GM12878 (cell line): ENCODE data around the gene GRIN3A. TPM values are rescaled to one million over a fixed set of nuclear protein-coding genes. Genes with fewer than 3 reads are reported as not detected.

Source experiments
- ATAC-seq: fragments of 200-7000 bp; cut with Tn5 transposase; 3 replicates; pipeline ENCODE4 v1.9.1; 2020; ENCODE audit warnings: mild to moderate bottlenecking, moderate library complexity
- BruUV-seq: library from RNA; stranded (reverse); fragments of 400-500 nt; replicated peaks from 2 replicates; lab custom pipeline; 2021; lab: Mats Ljungman, UMichigan
- CTCF ChIA-PET: fragments of 300-600 bp; sonication (Branson Sonifier 250); formaldehyde crosslinking; extraction: SDS; loops from one replicate; lab custom pipeline; 2021; ENCODE audit warnings: inconsistent platforms; lab: Yijun Ruan, JAX
- POLR2A ChIA-PET: fragments of 350-600 bp; formaldehyde crosslinking; extraction: SDS; loops from one replicate; lab custom pipeline; 2021; ENCODE audit warnings: inconsistent platforms; lab: Charles Lee
- RAD21 ChIA-PET: fragments of 300-600 bp; sonication (Branson Sonifier 250); formaldehyde crosslinking; loops from one replicate; lab custom pipeline; 2023; ENCODE audit warnings: antibody characterized with exemption; ENCODE audit not compliant: unreplicated experiment; lab: Charles Lee
- SMC1A ChIA-PET: fragments of 300-600 bp; sonication (Branson Sonifier 250); formaldehyde crosslinking; loops from one replicate; lab custom pipeline; 2023; ENCODE audit not compliant: unreplicated experiment, uncharacterized antibody; lab: Charles Lee
- DNase-seq: peaks from one replicate; pipeline ENCODE4 v3.0.0-alpha.2; 2011; ENCODE audit warnings: low read depth, low spot score
- FAIRE-seq: peaks from 3 replicates; lab custom pipeline; 2011; peaks lifted over from hg19 to GRCh38; lab: Jason Lieb, UNC
- H2AFZ ChIP-seq: 2 replicates; pipeline ENCODE4 v1.6.0; 2011; ENCODE audit warnings: low read depth, low read length, control low read depth; ENCODE audit not compliant: control insufficient read depth
- H3K27ac ChIP-seq: 2 replicates; pipeline ENCODE4 v1.5.1; 2011; ENCODE audit warnings: control low read depth; ENCODE audit not compliant: control insufficient read depth, insufficient read depth
- H3K27me3 ChIP-seq, 2 experiments: replicated peaks in 1 of 2; 2 replicates each; pipeline versions ENCODE4 v1.6.0 to v1.6.1; 2011; ENCODE audit warnings: low read length in 1 of 2; ENCODE audit not compliant: control insufficient read depth in 2 of 2, insufficient read depth in 2 of 2
- H3K36me3 ChIP-seq, 2 experiments: 2 replicates each; pipeline ENCODE4 v1.5.1; 2011; ENCODE audit warnings: low read length in 1 of 2; ENCODE audit not compliant: control insufficient read depth in 2 of 2, insufficient read depth in 2 of 2
- H3K4me1 ChIP-seq: 2 replicates; pipeline ENCODE4 v1.6.1; 2011; ENCODE audit warnings: mild to moderate bottlenecking, low read length, moderate library complexity, mixed read lengths; ENCODE audit not compliant: control insufficient read depth, insufficient read depth
- H3K4me2 ChIP-seq: 2 replicates; pipeline ENCODE4 v1.6.0; 2011; ENCODE audit warnings: control low read depth; ENCODE audit not compliant: control insufficient read depth, insufficient read depth
- H3K4me3 ChIP-seq: fragments of 200-600 bp; sonication (generic); 2 replicates; pipeline ENCODE4 v1.5.1; 2016
- H3K79me2 ChIP-seq: 2 replicates; pipeline ENCODE4 v1.6.0; 2011; ENCODE audit warnings: low read length; ENCODE audit not compliant: control insufficient read depth, insufficient read depth
- H3K9ac ChIP-seq: 2 replicates; pipeline ENCODE4 v1.8.0; 2011; ENCODE audit warnings: low read length, control low read depth, mixed read lengths; ENCODE audit not compliant: control insufficient read depth, insufficient read depth
- H3K9me3 ChIP-seq: replicated peaks from 3 replicates; pipeline ENCODE4 v1.5.1; 2011; ENCODE audit warnings: mild to moderate bottlenecking, low read length; ENCODE audit not compliant: control insufficient read depth, insufficient read depth
- H4K20me1 ChIP-seq: 2 replicates; pipeline ENCODE4 v1.6.0; 2011; ENCODE audit not compliant: control insufficient read depth, insufficient read depth
- ATF2 ChIP-seq: IDR thresholded peaks from 2 replicates; pipeline ENCODE4 v1.6.1; 2012; ENCODE audit warnings: low read length, inconsistent platforms
- BCL11A ChIP-seq: IDR thresholded peaks from 2 replicates; pipeline ENCODE4 v1.6.1; 2011; ENCODE audit warnings: low read depth, low read length
- EED ChIP-seq: sonication (generic); IDR thresholded peaks from 2 replicates; pipeline ENCODE4 v1.6.1; 2016; ENCODE audit warnings: antibody characterized with exemption, low read depth
- FOXK2 ChIP-seq: fragments of 450-650 bp; IDR thresholded peaks from 2 replicates; pipeline ENCODE4 v1.6.1; 2017; ENCODE audit warnings: mild to moderate bottlenecking, moderate library complexity
- HDGF ChIP-seq: fragments of 450-650 bp; IDR thresholded peaks from 2 replicates; pipeline ENCODE4 v1.6.1; 2016; ENCODE audit warnings: antibody characterized with exemption
- IKZF1 ChIP-seq: fragments of 450-650 bp; conservative IDR thresholded peaks from 2 replicates; pipeline ENCODE4 v1.6.1; 2017; ENCODE audit warnings: antibody characterized with exemption, mild to moderate bottlenecking
- IKZF2 ChIP-seq, 2 experiments: fragments of 450-650 bp; IDR thresholded peaks; 2 replicates each; pipeline ENCODE4 v1.6.1; 2017; ENCODE audit warnings: mild to moderate bottlenecking in 2 of 2, moderate library complexity in 2 of 2
- IRF4 ChIP-seq: IDR thresholded peaks from 2 replicates; pipeline ENCODE4 v1.6.1; 2011; ENCODE audit warnings: low read depth, low read length
- JUNB ChIP-seq: IDR thresholded peaks from 2 replicates; pipeline ENCODE4 v1.6.1; 2016; ENCODE audit warnings: antibody characterized with exemption, mild to moderate bottlenecking
- NFYB ChIP-seq: IDR thresholded peaks from 2 replicates; pipeline ENCODE4 v1.6.1; 2011; ENCODE audit warnings: low read depth, mild to moderate bottlenecking, low read length, improper control_type of control experiment, moderate library complexity; ENCODE audit not compliant: insufficient read depth
- PKNOX1 ChIP-seq: fragments of 450-650 bp; IDR thresholded peaks from 2 replicates; pipeline ENCODE4 v1.6.1; 2016; ENCODE audit warnings: mild to moderate bottlenecking
- RCOR1 ChIP-seq: conservative IDR thresholded peaks from 2 replicates; pipeline ENCODE4 v1.6.1; 2012; ENCODE audit warnings: low read depth, low read length, improper control_type of control experiment
- RUNX3 ChIP-seq: IDR thresholded peaks from 2 replicates; pipeline ENCODE4 v1.6.1; 2012; ENCODE audit warnings: low read length, inconsistent platforms
- SREBF2 ChIP-seq: IDR thresholded peaks from 2 replicates; pipeline ENCODE4 v1.6.1; 2012; ENCODE audit warnings: mild to moderate bottlenecking, low read length
- WRNIP1 ChIP-seq: IDR thresholded peaks from 2 replicates; pipeline ENCODE4 v1.6.1; 2011; ENCODE audit warnings: low read depth, low read length, improper control_type of control experiment, borderline replicate concordance
- WGBS: methylation state at CpG from one replicate; pipeline ENCODE4 v1.1.6; 2016; ENCODE audit warnings: low lambda C conversion rate; ENCODE audit not compliant: insufficient replicate concordance, insufficient coverage; ENCODE audit errors: missing lambda C conversion rate; 5-methylcytosine and 5-hydroxymethylcytosine counted together
- in situ Hi-C: fragments of 300-500 bp; cut with MboI; formaldehyde crosslinking; loops from 9 replicates; pipeline ENCODE4 v1.14.3; 2018; ENCODE audit warnings: mixed read lengths
- intact Hi-C: fragments of 100-400 bp; cut with micrococcal nuclease; formaldehyde crosslinking; loops from one replicate; pipeline ENCODE4 v1.14.2; 2022; ENCODE audit not compliant: unreplicated experiment
- polyA plus RNA-seq, 11 experiments: library from polyadenylated mRNA; depleted of rRNA in 4 of 11; unstranded in 6 of 11; stranded (reverse) in 5 of 11; fragments of >200 nt; fragmentation: Nextera tagmentation in 4 of 11; fragmentation: Illumina TruSeq in 1 of 11; extraction: Ambion mirVana in 4 of 11; extraction: Trizol in 1 of 11; gene quantifications; 1 replicate in 1 of 11; 2 replicates in 10 of 11; pipeline versions ENCODE4 v1.2.1 to v1.2.3, GENCODE V29; 2011 to 2016; ENCODE audit warnings: inconsistent platforms in 2 of 11, missing spikeins in 2 of 11, low read depth in 1 of 11
- total RNA-seq, 4 experiments: library from RNA; depleted of rRNA in 3 of 4; stranded (reverse); fragments of >200 nt in 3 of 4; fragmentation: Illumina TruSeq in 1 of 4; extraction: Trizol in 1 of 4; gene quantifications; 2 replicates each; pipeline versions ENCODE4 v1.2.1 to v1.2.3, GENCODE V29; 2013 to 2021

GRIN3A gene
- total and polyA plus RNA-seq, 10 of the 15 experiments (the other 5 are each of a cell fraction or from before 2014, with no cell fraction given): 0.03 to 0.05 (median 0.04) TPM; not detected in 7

GRCh38 chr9:101586651-101587050, 151.8 kb downstream of the GRIN3A start:
- Histone ChIP-seq H3K4me1 (no peaks in the 10 kb centered on the region; the same call in 1 of the 2 replicates), H3K27ac (no peak overlapping the region), H3K9me3 (no peaks in the 10 kb centered on the region), H3K4me3 (no peak overlapping the region), H3K9ac (no peak overlapping the region), H2AFZ (no peak overlapping the region), H3K27me3 (peaks cover 0 to 3% of the 10 kb centered on the region in 2 experiments; a peak in 1 of 4 replicates), H3K79me2 (no peaks in the 10 kb centered on the region), H3K4me2 (no peak overlapping the region), H4K20me1 (no peaks in the 10 kb centered on the region), H3K36me3 (no peaks in the 10 kb centered on the region)
- DNase-seq (no peak), FAIRE-seq (no peak), ATAC-seq (peak; percentile 79)
- ChIA-PET SMC1A (no interaction called here), CTCF (interaction anchor here (1.1 kb wide), 1 partner anchor 15 kb away, joined by 3 read pairs; no protein-coding TSS in a partner anchor), RAD21 (interaction anchor here (0.7 kb wide), 1 partner anchor 44 kb away, joined by 3 read pairs; no protein-coding TSS in a partner anchor), POLR2A (no interaction called here)
- in situ Hi-C loops: no loop called here
- no TSS peak for BruUV-seq
- intact Hi-C loops: no loop called here
- TF ChIP-seq BCL11A (0 out of 2 replicates have a peak, but pooled peaks have one; percentile 33), HDGF (no peak), NFYB (peak; percentile 59), PKNOX1 (peak; percentile 70), EED (0 out of 2 replicates have a peak, but pooled peaks have one; percentile 48), IRF4 (peak; percentile 75), ATF2 (no peak), IKZF1 (peak; percentile 24; the same call in 1 of the 2 replicates), RUNX3 (peak; percentile 48), WRNIP1 (no peak), SREBF2 (no peak), RCOR1 (no peak), FOXK2 (no peak), IKZF2 (IDR thresholded peaks at IDR 0.05) (peak; percentile 33 to 56; a peak in 1 of 4 replicates), JUNB (peak; percentile 85)
- WGBS: 45% methylated on average over 5 of the region's 5 CpGs
